D721Med (cell line): ENCODE measurements around the gene CMKLR1.

Source experiments
- DNase-seq: peaks from one replicate; pipeline ENCODE4 v3.0.0; 2011; ENCODE audit warnings: low spot score; ENCODE audit not compliant: insufficient read length
- FAIRE-seq: peaks from 2 replicates; lab custom pipeline; 2011; peaks lifted over from hg19 to GRCh38; lab: Jason Lieb, UNC
- TF ChIP-seq, protein P1 (sequence below): IDR thresholded peaks from 2 replicates; pipeline ENCODE4 v1.5.1; 2012; ENCODE audit warnings: mild to moderate bottlenecking, control low read depth; ENCODE audit not compliant: insufficient read depth; ENCODE audit errors: missing control alignments

Gene CMKLR1

DNA sequence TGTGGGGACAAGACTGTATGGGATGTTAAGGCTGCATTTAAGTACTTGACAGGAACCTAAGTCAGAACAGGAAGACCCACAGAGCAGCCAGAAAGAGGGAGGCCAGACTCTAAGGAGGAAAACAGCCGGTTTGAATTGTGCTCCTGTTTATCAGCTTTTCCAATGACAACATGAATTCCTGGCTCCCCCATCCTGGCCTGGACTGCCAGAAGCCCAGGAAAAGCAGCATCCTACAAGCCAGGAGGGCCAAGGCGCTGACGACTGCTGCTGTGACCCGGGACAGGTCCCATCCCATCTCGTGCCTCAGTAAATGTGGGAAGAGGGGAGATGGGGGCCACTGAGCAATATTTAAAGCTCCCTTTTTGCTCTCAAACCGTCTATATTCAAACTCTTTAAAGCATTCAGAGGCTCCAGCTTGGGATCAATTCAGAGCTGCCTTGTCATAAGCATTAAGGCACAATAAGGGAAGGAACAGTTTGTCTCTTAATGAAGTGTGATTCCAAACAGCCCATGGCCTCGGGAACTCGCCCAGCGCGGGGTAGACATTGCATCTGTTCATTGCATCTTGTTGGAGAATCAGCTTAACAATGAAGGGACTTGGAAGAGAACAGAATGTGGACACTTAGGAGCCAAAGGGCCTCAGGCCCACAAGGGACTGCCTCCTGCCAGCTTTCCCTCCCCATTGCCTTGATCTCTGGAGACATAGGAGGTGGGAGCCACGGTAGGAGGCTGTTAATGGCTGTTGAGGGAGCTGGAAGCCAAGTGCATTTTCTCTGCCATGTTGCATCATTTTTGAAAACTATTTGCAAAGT lies 49.6 kb downstream of the CMKLR1 start:
- TF ChIP-seq, protein P1, sequence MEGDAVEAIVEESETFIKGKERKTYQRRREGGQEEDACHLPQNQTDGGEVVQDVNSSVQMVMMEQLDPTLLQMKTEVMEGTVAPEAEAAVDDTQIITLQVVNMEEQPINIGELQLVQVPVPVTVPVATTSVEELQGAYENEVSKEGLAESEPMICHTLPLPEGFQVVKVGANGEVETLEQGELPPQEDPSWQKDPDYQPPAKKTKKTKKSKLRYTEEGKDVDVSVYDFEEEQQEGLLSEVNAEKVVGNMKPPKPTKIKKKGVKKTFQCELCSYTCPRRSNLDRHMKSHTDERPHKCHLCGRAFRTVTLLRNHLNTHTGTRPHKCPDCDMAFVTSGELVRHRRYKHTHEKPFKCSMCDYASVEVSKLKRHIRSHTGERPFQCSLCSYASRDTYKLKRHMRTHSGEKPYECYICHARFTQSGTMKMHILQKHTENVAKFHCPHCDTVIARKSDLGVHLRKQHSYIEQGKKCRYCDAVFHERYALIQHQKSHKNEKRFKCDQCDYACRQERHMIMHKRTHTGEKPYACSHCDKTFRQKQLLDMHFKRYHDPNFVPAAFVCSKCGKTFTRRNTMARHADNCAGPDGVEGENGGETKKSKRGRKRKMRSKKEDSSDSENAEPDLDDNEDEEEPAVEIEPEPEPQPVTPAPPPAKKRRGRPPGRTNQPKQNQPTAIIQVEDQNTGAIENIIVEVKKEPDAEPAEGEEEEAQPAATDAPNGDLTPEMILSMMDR, result no peak
- DNase-seq (no peak), FAIRE-seq (no peak)

DNA sequence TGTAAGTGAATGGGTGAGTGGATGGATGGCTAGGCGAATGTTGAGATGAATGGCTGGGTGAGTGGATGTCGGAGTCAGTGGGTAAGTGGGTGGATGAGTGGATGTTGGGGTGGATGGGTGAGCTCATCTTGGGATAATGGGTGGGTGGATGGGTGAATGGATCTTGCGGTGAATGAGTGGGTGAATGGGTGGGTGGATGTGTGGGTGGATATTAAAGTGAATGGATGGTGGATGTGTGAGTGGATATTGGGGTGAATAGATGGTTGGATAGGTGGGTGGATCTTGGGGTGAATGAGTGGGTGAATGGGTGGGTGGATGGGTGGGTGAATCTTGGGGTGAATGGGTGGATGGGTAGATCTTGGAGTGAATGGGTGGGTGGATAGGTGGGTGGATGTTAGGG lies 51.9 kb downstream of the CMKLR1 start:
- FAIRE-seq (no peak), DNase-seq (no peak)
- TF ChIP-seq, protein P1, result no peak

DNA sequence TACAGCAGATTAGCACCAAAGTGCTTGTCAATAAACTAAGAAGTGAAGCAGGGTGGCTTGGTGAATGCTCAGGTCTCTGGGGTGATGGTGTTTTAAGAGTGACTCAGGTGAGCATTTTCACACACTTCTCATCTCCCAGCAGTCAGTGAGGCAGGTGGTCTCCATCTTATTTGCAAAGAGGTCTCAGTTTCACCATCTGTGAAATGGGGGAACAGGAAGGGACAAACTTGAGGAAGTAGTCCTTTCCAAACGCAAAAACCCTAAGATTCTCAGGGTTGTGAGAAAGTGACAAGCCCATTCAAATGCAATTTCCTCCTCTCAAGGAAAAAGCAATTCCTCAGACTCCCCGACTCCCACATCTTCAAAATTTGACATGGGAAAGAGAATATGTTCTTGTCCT lies 54.1 kb downstream of the CMKLR1 start:
- DNase-seq, result no peak
- TF ChIP-seq, protein P1, result no peak
- no peak for FAIRE-seq

DNA sequence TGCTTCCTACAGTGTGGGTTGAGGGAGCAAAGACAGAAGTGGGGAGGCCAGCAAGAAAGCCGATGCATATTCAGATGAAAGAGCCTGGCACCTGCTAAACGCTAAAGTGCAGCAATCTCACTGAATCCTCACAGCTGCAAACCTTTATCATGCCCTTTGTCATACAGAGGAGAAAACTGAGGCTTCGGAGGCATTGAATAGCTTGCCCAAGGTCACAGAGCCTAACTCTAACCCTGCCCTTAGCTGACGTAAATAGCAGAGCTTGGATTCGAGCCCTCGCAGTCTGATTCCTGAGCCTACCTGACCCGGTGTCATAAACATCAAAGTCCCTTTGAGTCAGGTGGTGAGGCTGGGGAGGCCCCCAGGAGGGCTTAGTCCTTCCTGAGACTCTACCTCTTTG lies 54.9 kb downstream of the CMKLR1 start:
- no peak for DNase-seq
- no peak for FAIRE-seq
- TF ChIP-seq, protein P1, result no peak

DNA sequence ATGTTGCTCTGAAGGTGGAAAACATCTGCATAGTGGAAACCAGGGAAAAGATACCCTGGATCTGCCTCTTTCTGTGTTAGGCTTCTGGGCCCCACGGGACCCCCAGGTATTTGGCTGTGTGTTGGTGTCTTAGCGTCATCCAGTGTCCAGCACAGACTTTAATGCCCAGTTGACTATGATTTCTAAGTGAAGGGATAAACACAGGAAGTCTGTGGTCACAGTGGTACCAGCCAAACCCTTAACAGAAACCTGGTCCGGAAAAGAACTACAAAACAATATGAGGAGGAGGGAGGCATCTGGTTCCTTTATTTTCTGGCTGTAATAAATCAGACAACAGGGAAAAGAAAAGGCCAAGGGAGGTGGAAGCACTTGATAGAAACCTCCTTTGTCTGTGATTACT lies 56.4 kb downstream of the CMKLR1 start:
- DNase-seq (no peak), FAIRE-seq (no peak)
- TF ChIP-seq, protein P1, result no peak

DNA sequence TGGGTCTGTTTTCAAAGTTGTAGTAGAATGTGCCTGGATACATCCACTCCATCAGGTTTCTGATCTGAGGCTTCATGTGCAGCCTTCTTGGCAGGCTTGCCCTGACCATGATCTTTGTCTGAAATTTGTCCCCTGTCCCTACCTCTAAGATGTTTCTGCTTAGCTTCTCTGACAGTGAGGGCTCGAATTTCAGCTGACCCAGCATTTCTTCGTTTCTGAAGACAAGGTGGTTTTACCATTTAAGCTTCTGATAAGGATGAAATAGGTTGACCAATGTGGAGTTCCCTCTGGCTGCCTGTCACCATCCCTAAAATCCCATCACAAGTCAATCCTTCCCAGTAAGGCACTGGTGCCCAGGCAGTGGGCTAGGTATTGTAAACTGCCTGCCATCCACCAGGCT lies 57.0 kb downstream of the CMKLR1 start:
- TF ChIP-seq, protein P1, result no peak
- DNase-seq (no peak), FAIRE-seq (no peak)

DNA sequence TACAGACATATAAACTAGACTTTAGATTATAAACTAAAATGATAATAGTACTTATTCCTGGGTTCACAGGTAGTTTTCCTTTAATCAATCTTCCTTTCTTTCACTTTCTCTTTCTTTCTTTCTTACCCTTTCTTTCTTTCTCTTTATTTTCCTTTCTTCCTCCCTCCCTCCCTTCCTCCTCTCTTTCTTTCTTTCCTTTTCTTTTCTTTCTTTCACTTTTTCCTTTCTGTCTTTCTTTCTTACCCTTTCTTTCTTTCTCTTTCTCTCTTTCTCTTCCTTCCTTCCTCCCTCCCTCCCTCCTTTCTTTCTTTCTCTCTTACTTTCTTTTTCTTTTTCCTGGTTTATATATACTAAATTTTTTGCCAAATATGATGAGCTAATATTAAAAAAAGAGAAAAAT lies 61.5 kb downstream of the CMKLR1 start:
- TF ChIP-seq, protein P1, result no peak
- FAIRE-seq (no peak), DNase-seq (no peak)
